ENCODE results near the gene CDC27.
"Not testable (repeated sequence)": the region's sequence is repeated elsewhere in the genome, so short reads cannot be mapped to it uniquely, and the experiment has no call there.

CDC27 gene

DNA sequence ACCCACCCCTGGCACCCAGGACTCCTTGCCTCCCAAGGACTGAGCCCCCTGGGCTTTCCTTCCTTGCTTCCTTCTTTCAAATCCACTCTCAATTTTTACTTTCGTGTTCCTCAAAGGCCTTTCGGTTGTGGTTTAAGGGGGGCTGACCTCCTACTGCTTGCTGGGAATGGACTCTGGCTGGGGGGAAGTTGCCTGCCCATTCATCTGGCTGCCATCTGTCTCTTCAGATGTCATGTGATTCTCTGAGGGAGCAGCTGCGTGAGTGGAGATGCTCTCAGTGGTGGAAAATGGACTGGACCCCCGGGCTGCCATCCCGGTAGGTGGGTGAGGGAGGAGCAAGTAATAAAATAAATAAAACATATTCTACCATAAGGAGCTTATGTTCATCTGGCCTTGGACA, 116.2 kb downstream of the CDC27 start:
- H3K27ac ChIP-seq = no peak overlapping the region
- no peak for TF ChIP-seq ZFX (IDR thresholded peaks at IDR 0.05; ENCODE audit: borderline replicate concordance)
- TF ChIP-seq, protein P1, sequence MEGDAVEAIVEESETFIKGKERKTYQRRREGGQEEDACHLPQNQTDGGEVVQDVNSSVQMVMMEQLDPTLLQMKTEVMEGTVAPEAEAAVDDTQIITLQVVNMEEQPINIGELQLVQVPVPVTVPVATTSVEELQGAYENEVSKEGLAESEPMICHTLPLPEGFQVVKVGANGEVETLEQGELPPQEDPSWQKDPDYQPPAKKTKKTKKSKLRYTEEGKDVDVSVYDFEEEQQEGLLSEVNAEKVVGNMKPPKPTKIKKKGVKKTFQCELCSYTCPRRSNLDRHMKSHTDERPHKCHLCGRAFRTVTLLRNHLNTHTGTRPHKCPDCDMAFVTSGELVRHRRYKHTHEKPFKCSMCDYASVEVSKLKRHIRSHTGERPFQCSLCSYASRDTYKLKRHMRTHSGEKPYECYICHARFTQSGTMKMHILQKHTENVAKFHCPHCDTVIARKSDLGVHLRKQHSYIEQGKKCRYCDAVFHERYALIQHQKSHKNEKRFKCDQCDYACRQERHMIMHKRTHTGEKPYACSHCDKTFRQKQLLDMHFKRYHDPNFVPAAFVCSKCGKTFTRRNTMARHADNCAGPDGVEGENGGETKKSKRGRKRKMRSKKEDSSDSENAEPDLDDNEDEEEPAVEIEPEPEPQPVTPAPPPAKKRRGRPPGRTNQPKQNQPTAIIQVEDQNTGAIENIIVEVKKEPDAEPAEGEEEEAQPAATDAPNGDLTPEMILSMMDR (IDR thresholded peaks at IDR 0.05) = no peak

DNA sequence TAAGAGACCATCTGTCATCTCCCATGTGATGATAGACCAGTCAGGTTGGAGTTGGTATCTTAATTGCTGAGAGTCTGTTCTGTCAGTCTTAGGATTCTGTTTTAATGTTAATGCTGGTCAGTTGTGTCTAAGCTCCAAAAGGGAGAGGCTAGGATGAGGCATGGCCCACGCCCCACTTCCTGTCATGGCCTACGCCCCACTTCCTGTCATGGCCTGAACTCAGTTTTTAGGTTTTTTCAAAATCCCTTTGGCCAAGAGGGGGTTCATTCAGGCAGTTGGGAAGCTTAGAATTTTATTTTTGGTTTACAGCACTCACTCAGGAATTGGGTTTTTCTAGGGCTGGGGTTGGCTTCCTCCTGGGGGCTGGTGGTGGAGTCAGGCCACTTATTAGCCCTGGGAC, 117.9 kb downstream of the CDC27 start:
- H3K27ac ChIP-seq = not testable (repeated sequence)

DNA sequence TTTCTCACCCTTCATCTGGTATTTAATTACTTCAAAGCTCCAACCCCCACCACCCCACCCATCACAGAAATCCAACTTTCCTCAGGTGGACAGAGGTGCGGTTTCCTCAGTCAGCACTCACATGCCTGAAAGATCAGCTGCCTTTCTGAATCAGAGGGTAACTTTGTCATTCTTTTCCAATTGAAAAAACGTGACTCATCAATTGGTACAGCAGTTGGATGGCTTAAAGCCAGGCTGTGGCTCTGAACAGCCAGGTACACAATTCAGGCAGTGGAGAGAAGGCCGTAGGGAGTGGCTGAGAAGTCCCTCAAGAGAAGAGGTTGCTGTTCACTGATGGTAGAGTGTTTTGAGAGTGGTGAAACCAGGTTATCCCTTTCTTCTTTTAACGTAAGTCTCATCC, 118.8 kb downstream of the CDC27 start:
- H3K27ac ChIP-seq = 0 out of 2 replicates have a peak overlapping the region, but pooled peaks have one; percentile 13
